Measurements from ENCODE around the gene GGA1.
A peak's percentile ranks its signal among the peaks of the same experiment; 100 is the strongest.

Gene GGA1, protein sequence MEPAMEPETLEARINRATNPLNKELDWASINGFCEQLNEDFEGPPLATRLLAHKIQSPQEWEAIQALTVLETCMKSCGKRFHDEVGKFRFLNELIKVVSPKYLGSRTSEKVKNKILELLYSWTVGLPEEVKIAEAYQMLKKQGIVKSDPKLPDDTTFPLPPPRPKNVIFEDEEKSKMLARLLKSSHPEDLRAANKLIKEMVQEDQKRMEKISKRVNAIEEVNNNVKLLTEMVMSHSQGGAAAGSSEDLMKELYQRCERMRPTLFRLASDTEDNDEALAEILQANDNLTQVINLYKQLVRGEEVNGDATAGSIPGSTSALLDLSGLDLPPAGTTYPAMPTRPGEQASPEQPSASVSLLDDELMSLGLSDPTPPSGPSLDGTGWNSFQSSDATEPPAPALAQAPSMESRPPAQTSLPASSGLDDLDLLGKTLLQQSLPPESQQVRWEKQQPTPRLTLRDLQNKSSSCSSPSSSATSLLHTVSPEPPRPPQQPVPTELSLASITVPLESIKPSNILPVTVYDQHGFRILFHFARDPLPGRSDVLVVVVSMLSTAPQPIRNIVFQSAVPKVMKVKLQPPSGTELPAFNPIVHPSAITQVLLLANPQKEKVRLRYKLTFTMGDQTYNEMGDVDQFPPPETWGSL

DNA sequence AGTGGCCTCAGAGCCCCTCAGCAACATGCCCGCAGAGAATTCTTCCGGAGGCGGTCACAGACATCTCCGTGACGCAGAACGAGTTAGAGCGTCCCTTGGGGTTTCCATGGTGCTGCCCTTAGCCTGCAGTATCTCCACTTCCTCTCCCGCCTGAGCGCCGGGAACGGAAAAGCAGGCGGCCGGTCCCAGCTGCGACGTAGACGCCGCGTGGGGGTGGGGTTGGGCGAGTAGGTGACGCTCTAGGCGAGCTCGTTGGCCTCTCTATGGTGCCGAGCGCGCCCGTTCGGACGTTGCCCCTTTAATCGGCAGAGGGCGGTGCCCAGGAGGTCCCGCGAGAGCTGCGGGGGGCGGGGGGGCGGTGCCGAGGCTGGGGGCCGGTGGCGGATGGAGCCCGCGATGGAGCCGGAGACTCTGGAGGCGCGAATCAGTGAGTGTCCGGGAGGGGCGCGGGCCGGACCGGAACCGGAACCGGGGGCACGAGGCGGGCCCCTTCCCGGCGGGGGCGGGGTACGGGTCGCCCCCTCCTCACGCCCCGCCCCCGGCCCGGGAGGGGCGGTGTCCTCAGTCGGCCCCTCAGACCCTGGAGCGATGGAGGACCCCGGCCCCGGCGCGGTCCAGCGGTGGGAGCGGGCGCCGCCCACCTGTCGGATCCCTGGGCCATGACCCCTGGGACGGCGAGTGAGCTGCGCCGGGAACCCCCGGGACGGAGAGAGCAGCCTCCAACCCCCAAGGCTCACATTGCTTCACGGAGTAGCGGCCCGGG, at the start of gene GGA1:
TSS of gene GGA1 (plus strand) at position 358 of the 763 bp plus-strand sequence. CDS start at position 385, 27 bp downstream.
- DNase-seq: peak; percentile 97

- peak; percentile 38 for DNase-seq
These were observed 49.1 kb upstream of the GGA1 start for GRCh38 chr22:37559521-37559900.

DNA sequence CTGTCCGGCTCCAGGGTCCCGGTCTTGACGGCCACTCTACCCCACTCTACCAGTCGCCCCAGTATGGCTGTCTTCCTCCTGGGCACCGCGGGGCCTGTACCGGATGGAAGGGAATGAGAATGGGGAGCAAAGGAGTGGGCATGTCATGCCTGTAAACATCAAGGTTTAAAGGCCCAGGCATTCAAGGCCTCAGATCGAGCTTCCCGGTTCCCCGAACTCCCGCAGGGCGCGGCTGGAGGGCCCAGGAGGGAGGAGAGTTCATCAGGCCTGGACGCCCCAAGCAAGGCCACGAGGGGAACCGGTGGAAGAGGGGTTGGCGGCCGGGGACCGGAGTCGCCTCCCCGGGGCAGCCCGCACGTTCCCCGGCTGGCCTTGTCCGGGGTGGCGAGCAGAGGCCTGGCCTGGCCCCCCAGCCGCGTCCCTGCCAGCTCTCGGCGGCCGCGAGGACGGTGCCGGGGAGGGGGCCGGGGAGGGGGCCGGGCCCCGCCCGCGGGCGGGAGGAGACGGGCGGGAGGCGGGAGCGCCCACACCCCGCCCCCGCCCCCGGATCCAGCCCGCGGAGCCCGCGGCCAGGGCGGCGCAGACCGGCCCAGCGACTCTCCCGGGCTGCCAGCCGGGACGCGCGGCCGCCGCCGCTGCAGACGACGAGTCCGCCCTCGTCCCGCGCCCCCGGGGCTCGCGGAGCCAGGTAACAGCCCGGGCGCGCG, 48.6 kb upstream of the GGA1 start, which contains the start of gene CDC42EP1:
TSS of gene CDC42EP1 (plus strand) at position 580 of the 707 bp plus-strand sequence. CDS start 5,870 bp downstream, outside the sequence.
- peak; percentile 79 for DNase-seq

DNA sequence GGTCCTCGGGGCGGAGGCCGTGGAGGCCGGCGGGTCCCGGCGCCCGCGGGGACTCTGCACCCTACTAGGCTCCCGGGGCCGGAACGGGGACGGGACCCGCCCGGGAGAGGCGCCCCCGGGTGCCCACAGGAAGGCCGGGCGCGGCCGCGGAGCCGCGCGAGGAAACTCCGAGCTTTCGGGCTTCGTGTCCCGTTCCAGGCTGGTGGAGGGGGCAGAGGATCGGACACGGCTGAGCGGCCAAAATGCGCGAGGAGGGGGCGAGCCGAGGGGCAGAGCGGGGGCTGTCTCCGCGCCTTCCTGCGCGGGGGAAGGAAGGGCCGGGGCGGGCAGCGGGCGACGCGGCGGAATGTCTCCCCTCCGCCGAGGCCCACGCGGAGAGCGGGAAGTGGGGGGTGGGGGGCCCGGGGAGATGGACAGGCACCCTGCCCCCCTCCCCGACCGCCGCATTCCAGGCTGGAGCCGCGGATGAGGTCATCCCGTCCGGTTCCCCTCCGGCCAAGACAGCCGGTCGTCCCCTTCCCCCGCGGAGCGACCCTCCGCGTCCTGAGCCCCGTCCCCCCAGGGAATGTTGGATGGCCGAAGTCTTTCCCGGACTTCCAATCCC, 47.9 kb upstream of the GGA1 start:
- peak; percentile 74 for DNase-seq

DNA sequence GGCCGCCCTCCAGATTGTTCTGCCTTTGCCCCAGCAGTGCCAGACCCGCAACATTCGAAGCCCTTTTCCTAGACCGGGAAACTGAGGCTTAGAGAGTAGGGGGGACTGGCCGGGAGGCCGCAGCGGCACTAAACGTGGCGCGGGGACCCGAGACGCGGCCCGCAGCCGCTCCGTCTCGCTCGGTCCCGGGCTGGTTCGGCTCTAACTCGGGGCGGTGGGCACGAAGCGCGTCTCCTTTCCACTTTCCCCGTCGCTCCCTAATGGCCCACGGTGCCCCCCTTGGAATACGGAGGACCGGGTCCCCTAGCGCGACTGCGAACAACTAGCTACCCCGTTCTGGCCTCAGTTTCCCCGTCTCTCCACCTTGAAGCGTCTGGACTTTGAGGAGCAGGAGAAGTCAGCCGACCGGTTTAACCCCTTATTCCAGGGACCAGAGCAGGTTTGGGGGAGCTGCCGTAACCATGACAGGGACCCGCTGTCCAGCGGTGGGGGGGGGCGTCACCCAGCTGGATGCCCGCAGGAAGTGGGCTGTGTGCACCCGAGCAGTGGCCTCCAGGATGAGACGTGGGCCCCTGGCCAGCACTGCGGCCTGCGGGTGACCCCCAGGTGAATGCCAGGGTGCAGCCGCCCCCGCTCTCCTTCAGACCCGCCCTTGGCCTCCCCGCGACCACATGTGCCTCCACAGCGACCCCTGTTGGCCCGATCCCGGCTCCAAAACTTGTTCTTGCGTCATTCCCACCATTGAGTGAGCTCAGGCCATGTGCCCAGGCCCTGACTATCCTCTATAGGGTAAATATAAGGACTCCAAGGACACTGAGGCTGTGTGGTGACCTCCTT, 47.2 kb upstream of the GGA1 start:
- peak; percentile 96 for DNase-seq

GRCh38 chr22:37562049-37562875, 46.4 kb upstream of the GGA1 start:
- DNase-seq: no peak

GRCh38 chr22:37563153-37564081, 45.2 kb upstream of the GGA1 start:
- no peak for DNase-seq

DNA sequence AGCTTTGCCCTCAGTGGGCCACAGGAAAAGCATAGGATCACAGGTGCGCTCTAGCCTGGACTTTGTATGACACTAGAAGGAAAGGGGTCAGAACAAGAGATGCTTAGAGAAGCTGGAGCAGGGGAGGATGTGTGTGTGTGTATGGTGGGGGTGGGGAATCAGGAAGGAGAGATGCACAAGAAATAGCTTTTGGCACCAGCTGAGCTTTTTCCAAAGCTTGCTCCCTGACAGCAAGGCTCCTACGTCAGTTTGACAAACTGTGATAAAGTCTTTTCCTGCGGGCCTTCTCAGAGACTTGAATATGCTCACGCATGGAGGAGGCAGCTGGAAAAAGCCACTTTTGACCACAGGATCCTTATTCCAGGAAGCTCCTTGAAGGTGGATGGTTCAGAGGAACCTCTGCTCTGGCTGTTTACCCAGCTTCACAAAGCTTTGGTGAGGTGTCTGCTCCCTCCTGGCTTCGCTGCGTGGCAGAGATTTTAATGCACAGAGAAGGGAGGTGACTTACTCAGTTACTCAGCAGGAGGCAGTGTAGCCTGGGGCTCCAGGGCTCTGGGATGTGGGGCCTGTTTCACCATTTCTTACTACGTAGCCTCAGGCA, 44.4 kb upstream of the GGA1 start:
- DNase-seq: no peak

DNA sequence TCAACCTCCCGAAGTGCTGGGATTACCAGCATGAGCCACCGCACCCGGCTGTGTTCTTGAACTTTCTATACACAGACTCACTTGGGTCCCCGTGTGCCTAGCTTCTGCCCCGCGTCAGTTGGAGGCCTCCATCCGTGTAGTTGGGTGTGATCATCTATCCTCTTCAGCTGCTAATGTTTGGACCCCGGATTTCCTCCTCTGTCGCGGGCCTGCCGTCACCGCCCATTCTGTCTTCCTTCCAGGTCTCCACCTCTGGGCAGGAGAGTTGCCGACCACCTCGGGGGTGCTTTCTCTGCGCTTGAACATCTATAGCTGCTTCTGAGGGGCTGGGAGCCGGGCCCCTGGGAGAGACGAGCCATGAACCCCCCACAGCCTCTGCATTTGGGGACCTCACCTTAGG, 42.8 kb upstream of the GGA1 start:
- no peak for DNase-seq

DNA sequence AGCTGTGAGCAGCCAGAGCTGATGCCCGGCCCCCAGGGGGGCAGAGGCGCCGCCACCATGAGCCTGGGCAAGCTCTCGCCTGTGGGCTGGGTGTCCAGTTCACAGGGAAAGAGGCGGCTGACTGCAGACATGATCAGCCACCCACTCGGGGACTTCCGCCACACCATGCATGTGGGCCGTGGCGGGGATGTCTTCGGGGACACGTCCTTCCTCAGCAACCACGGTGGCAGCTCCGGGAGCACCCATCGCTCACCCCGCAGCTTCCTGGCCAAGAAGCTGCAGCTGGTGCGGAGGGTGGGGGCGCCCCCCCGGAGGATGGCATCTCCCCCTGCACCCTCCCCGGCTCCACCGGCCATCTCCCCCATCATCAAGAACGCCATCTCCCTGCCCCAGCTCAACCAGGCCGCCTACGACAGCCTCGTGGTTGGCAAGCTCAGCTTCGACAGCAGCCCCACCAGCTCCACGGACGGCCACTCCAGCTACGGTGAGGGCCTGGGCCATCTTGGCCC, 42.3 kb upstream of the GGA1 start:
- DNase-seq: no peak

- DNase-seq: peak; percentile 82
These were observed 41.5 kb upstream of the GGA1 start for GRCh38 chr22:37566903-37567798.

DNA sequence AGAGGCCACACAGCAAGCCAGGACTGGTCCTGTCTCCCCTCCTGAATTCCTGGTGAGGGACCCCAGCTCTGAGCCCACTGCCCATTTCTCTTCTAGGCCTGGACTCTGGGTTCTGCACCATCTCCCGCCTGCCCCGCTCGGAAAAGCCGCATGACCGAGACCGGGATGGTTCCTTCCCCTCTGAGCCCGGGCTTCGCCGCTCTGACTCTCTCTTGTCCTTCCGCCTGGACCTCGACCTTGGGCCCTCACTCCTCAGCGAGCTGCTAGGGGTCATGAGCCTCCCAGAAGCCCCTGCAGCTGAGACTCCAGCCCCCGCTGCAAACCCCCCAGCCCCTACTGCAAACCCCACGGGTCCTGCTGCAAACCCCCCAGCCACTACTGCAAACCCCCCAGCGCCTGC, 40.6 kb upstream of the GGA1 start:
- DNase-seq: no peak

- no peak for DNase-seq
These were observed 40.1 kb upstream of the GGA1 start for GRCh38 chr22:37568448-37569008.

- no peak for DNase-seq
These were observed 39.4 kb upstream of the GGA1 start for GRCh38 chr22:37569009-37569920.

- DNase-seq: no peak
These were observed 38.5 kb upstream of the GGA1 start for GRCh38 chr22:37569921-37570660.

DNA sequence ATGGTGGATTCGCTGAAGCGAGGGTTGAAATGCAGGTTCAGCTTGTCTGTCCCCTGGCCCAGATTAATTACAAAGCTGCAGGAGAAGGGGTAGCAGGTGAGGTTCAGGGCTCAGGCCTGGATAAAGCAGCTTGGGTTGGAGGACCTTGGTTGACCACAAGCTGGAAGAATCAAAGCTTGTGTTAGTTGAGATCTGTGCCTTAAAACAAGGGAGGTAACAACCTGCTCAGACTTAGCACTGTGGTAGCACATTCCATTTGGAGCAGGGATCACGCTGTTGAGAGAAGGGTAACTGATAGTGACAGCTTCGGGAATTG, 38.0 kb upstream of the GGA1 start:
- DNase-seq: no peak

Data from right forelimb (tissue), 1 donor.